HCT116 (cell line): ENCODE data around the gene NCBP3. TPM values are rescaled to one million over a fixed set of nuclear protein-coding genes. Genes with fewer than 3 reads are reported as not detected.

Source experiments
- ATAC-seq: fragments of 200-7000 bp; cut with Tn5 transposase; 2 replicates; pipeline ENCODE4 v1.9.1; 2020; ENCODE audit warnings: mild to moderate bottlenecking, moderate library complexity
- BruUV-seq: library from RNA; stranded (reverse); fragments of 400-500 nt; replicated peaks from 2 replicates; lab custom pipeline; 2021; lab: Mats Ljungman, UMichigan
- CTCF ChIA-PET: fragments of 300-600 bp; sonication (Branson Sonifier 250); formaldehyde crosslinking; loops from one replicate; lab custom pipeline; 2021; ENCODE audit warnings: antibody characterized with exemption; lab: Charles Lee
- POLR2A ChIA-PET: fragments of 300-600, 350-600 bp; sonication (Branson Sonifier 250); formaldehyde crosslinking; loops from one replicate; lab custom pipeline; 2021; ENCODE audit warnings: antibody characterized with exemption; lab: Charles Lee
- RAD21 ChIA-PET, 2 experiments: fragments of 300-600 bp; sonication (Branson Sonifier 250); formaldehyde crosslinking; loops; one replicate each; lab custom pipeline; 2023; ENCODE audit warnings: low total read pairs in 2 of 2; ENCODE audit not compliant: uncharacterized antibody in 2 of 2, unreplicated experiment in 2 of 2, low non-redundant PET in 1 of 2; lab: Charles Lee
- DNase-seq: peaks from one replicate; pipeline ENCODE4 v3.0.0-alpha.2; 2010; ENCODE audit warnings: low read depth, low spot score
- H2AFZ ChIP-seq: fragments of 200-600 bp; shearing (Covaris generic), sonication (generic); 2 replicates; pipeline ENCODE4 v1.6.1; 2017; ENCODE audit warnings: low read depth, mixed run types, mixed read lengths, antibody characterized with exemption, low read length; ENCODE audit not compliant: poor library complexity, severe bottlenecking
- H3K27ac ChIP-seq: 2 replicates; pipeline ENCODE4 v1.5.1; 2012; ENCODE audit warnings: low read depth, low read length
- H3K27me3 ChIP-seq: fragments of 200-600 bp; sonication (generic); 2 replicates; pipeline ENCODE4 v1.6.1; 2016; ENCODE audit warnings: mixed run types, low read length, mixed read lengths; ENCODE audit not compliant: insufficient read depth
- H3K36me3 ChIP-seq, 2 experiments: fragments of 200-500 bp in 1 of 2; fragments of 200-600 bp in 1 of 2; sonication (Bioruptor generic) in 1 of 2; sonication (generic) in 1 of 2; 2 replicates each; pipeline versions ENCODE4 v1.5.1 to v1.6.1; 2014 to 2016; ENCODE audit warnings: low read length in 2 of 2, inconsistent platforms in 1 of 2, mixed read lengths in 1 of 2, mixed run types in 1 of 2; ENCODE audit not compliant: insufficient read depth in 2 of 2, control insufficient read depth in 1 of 2
- H3K4me1 ChIP-seq, 2 experiments: fragments of 200-600 bp in 1 of 2; sonication (generic) in 1 of 2; 2 replicates each; pipeline versions ENCODE4 v1.5.1 to v1.6.1; 2012 to 2017; ENCODE audit warnings: low read length in 2 of 2, inconsistent platforms in 1 of 2, mild to moderate bottlenecking in 1 of 2, mixed read lengths in 1 of 2, mixed run types in 1 of 2, moderate library complexity in 1 of 2; ENCODE audit not compliant: insufficient read depth in 2 of 2, control insufficient read depth in 1 of 2
- H3K4me2 ChIP-seq: fragments of 200-600 bp; sonication (generic); 2 replicates; pipeline ENCODE4 v1.6.1; 2017; ENCODE audit warnings: mixed run types, low read length, mixed read lengths
- H3K4me3 ChIP-seq, 2 experiments: fragments of 200-600 bp in 1 of 2; sonication (generic) in 1 of 2; replicated peaks in 1 of 2; 2 replicates each; pipeline ENCODE4 v1.5.1; 2011 to 2016; ENCODE audit warnings: low read length in 2 of 2, control low read depth in 1 of 2, low read depth in 1 of 2, mild to moderate bottlenecking in 1 of 2, mixed read lengths in 1 of 2, mixed run types in 1 of 2
- H3K79me2 ChIP-seq: fragments of 200-600 bp; sonication (generic); 2 replicates; pipeline ENCODE4 v1.6.1; 2017; ENCODE audit warnings: mild to moderate bottlenecking, mixed run types, low read length, moderate library complexity, mixed read lengths; ENCODE audit not compliant: insufficient read depth
- H3K9ac ChIP-seq: fragments of 200-600 bp; sonication (generic); 2 replicates; pipeline ENCODE4 v1.6.1; 2016; ENCODE audit warnings: low read length, mixed read lengths
- H3K9me2 ChIP-seq: fragments of 200-600 bp; sonication (generic), shearing (Covaris generic); 2 replicates; pipeline ENCODE4 v1.6.1; 2017; ENCODE audit warnings: mixed run types, mild to moderate bottlenecking, moderate library complexity; ENCODE audit not compliant: insufficient read depth
- H3K9me3 ChIP-seq, 2 experiments: fragments of 200-500 bp in 1 of 2; fragments of 200-600 bp in 1 of 2; sonication (Bioruptor generic) in 1 of 2; sonication (generic) in 1 of 2; 2 replicates each; pipeline ENCODE4 v1.6.1; 2014 to 2017; ENCODE audit warnings: low read length in 2 of 2, mixed read lengths in 2 of 2, inconsistent platforms in 1 of 2, low read depth in 1 of 2, mild to moderate bottlenecking in 1 of 2, mixed run types in 1 of 2, moderate library complexity in 1 of 2; ENCODE audit not compliant: control insufficient read depth in 1 of 2, insufficient read depth in 1 of 2
- H4K20me1 ChIP-seq: fragments of 200-600 bp; sonication (generic), shearing (Covaris generic); 2 replicates; pipeline ENCODE4 v1.6.1; 2017; ENCODE audit warnings: mixed run types, mild to moderate bottlenecking, moderate library complexity; ENCODE audit not compliant: insufficient read depth
- CBX3 ChIP-seq: IDR thresholded peaks from 2 replicates; pipeline ENCODE4 v1.6.1; 2012; ENCODE audit warnings: low read depth
- EGR1 ChIP-seq: IDR thresholded peaks from 2 replicates; pipeline ENCODE4 v1.6.1; 2012; ENCODE audit warnings: low read depth
- ELF1 ChIP-seq: IDR thresholded peaks from 2 replicates; pipeline ENCODE4 v1.6.1; 2012; ENCODE audit warnings: low read depth, borderline replicate concordance
- SRF ChIP-seq: IDR thresholded peaks from 2 replicates; pipeline ENCODE4 v1.6.1; 2012; ENCODE audit warnings: low read depth
- YY1 ChIP-seq: IDR thresholded peaks from 2 replicates; pipeline ENCODE4 v1.6.1; 2011; ENCODE audit warnings: low read length, low read depth, moderate library complexity, mild to moderate bottlenecking; ENCODE audit not compliant: insufficient replicate concordance; ENCODE audit errors: extremely low read depth
- ZFX ChIP-seq: fragments of 450-650 bp; IDR thresholded peaks from 2 replicates; pipeline ENCODE4 v1.6.1; 2017
- ZNF274 ChIP-seq: fragments of 200-500 bp; sonication (Bioruptor generic); IDR thresholded peaks from 2 replicates; pipeline ENCODE4 v1.6.1; 2014; ENCODE audit warnings: mild to moderate bottlenecking, low read depth, low read length, inconsistent platforms
- intact Hi-C: fragments of 100-400 bp; cut with micrococcal nuclease; formaldehyde crosslinking; loops from 2 replicates; pipeline ENCODE4 v1.10.0; 2022
- total RNA-seq: library from RNA; stranded (reverse); gene quantifications from one replicate; pipeline ENCODE4 v1.2.1, GENCODE V29; 2021; ENCODE audit not compliant: unreplicated experiment
- TF ChIP-seq, protein P1 (sequence below): IDR thresholded peaks from 2 replicates; pipeline ENCODE4 v1.6.1; 2012; ENCODE audit warnings: low read depth
- TF ChIP-seq, protein P2 (sequence below): IDR thresholded peaks from 2 replicates; pipeline ENCODE4 v1.6.1; 2012

Gene NCBP3
- total RNA-seq, 1 experiment from 2014 or later, result 46.5 TPM

DNA sequence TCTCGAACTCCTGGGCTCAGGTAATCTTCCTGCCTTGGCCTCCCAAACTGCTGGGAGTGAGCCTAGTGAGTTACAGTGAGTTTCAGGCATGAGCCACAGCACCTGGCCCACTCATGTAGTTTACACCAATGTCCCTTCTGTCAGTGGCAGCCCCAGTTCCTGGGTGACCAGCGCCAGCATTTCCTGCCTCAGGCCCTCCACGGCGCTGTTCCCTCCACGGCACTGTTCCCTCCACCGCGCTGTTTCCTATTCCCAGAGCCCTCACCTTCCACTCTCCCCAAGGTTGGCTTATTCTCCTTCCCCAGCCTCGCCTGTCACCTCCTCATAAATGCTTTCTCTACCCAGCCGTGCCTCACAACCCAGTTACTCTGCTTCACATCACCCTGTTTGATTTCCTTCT, 77.7 kb downstream of the NCBP3 start:
- no peaks in the 10 kb centered on the region for H4K20me1 ChIP-seq
- H3K79me2 ChIP-seq, result no peaks in the 10 kb centered on the region
- H3K9me2 ChIP-seq, result no peaks in the 10 kb centered on the region
- no peaks in the 10 kb centered on the region for H3K9me3 ChIP-seq
- H3K36me3 ChIP-seq, result no peaks in the 10 kb centered on the region
- no peak overlapping the region for H3K4me3 ChIP-seq
- TF ChIP-seq YY1 (no peak), ELF1 (no peak), EGR1 (no peak), ZFX (no peak), ZNF274 (no peak), CBX3 (no peak), SRF (no peak)
- TF ChIP-seq, protein P1, sequence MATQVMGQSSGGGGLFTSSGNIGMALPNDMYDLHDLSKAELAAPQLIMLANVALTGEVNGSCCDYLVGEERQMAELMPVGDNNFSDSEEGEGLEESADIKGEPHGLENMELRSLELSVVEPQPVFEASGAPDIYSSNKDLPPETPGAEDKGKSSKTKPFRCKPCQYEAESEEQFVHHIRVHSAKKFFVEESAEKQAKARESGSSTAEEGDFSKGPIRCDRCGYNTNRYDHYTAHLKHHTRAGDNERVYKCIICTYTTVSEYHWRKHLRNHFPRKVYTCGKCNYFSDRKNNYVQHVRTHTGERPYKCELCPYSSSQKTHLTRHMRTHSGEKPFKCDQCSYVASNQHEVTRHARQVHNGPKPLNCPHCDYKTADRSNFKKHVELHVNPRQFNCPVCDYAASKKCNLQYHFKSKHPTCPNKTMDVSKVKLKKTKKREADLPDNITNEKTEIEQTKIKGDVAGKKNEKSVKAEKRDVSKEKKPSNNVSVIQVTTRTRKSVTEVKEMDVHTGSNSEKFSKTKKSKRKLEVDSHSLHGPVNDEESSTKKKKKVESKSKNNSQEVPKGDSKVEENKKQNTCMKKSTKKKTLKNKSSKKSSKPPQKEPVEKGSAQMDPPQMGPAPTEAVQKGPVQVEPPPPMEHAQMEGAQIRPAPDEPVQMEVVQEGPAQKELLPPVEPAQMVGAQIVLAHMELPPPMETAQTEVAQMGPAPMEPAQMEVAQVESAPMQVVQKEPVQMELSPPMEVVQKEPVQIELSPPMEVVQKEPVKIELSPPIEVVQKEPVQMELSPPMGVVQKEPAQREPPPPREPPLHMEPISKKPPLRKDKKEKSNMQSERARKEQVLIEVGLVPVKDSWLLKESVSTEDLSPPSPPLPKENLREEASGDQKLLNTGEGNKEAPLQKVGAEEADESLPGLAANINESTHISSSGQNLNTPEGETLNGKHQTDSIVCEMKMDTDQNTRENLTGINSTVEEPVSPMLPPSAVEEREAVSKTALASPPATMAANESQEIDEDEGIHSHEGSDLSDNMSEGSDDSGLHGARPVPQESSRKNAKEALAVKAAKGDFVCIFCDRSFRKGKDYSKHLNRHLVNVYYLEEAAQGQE, result no peak
- TF ChIP-seq, protein P2, sequence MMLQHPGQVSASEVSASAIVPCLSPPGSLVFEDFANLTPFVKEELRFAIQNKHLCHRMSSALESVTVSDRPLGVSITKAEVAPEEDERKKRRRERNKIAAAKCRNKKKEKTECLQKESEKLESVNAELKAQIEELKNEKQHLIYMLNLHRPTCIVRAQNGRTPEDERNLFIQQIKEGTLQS, result no peak
- TF ChIP-seq, all 23 proteins: peak for 0
- BruUV-seq, result no TSS peak
- intact Hi-C loops, result no loop called here
- H3K27me3 ChIP-seq, result no peaks in the 10 kb centered on the region
- no peak overlapping the region for H2AFZ ChIP-seq
- POLR2A ChIA-PET, result no interaction called here
- H3K4me2 ChIP-seq, result no peak overlapping the region
- CTCF ChIA-PET, result no interaction called here
- H3K27ac ChIP-seq, result no peak overlapping the region
- RAD21 ChIA-PET, result no interaction called here
- no peak for DNase-seq
- no peak for ATAC-seq
- H3K9ac ChIP-seq, result no peak overlapping the region
- peaks cover 0 to 23% of the 10 kb centered on the region in 2 experiments; a peak in 2 of 4 replicates for H3K4me1 ChIP-seq
